ENCODE measurements around the gene TRPM8. TPM values are rescaled to one million over a fixed set of nuclear protein-coding genes. Genes with fewer than 3 reads are reported as not detected.

The TRPM8 gene
- total RNA-seq, 4 donors from 2014 or later, result 0.34 to 0.72 TPM; not detected in 2

DNA sequence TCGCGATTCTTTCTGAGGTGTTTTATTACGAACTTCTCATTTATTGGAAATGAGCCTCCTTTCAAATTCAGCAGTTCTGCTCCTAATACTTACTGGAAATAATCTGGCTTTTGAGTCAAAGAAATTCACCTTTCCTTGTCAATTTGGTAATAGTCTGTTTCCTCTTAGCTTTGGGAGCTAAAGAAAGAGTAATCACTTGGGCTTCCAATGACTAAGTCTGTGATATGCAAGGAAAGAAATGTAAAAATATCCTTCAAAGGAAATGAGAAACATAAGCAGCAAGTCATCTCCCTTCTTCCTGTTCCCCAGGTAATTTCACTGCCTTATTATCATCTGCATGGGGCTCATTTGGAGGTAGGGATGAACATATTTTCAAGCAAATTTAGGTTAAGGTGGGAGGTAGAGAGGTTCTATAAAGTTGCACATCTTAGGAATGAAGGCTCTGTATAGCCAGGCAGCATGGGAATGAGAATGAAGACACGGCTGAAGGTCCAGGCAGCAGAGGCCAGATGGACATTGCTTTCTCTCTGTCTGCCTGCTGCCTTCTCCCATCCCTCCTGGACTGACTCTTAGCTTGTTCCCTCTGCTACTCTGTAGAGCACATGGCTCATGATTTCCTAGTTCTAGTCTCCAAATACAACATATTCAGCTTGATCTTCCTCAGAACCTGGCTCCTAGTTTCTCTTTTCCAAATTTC lies 134.3 kb downstream of the TRPM8 start:
- 86% methylated on average over 4 of the region's 4 CpGs for WGBS
- no peak for TF ChIP-seq POLR2A (IDR thresholded peaks at IDR 0.05)
- TF ChIP-seq, protein P1, sequence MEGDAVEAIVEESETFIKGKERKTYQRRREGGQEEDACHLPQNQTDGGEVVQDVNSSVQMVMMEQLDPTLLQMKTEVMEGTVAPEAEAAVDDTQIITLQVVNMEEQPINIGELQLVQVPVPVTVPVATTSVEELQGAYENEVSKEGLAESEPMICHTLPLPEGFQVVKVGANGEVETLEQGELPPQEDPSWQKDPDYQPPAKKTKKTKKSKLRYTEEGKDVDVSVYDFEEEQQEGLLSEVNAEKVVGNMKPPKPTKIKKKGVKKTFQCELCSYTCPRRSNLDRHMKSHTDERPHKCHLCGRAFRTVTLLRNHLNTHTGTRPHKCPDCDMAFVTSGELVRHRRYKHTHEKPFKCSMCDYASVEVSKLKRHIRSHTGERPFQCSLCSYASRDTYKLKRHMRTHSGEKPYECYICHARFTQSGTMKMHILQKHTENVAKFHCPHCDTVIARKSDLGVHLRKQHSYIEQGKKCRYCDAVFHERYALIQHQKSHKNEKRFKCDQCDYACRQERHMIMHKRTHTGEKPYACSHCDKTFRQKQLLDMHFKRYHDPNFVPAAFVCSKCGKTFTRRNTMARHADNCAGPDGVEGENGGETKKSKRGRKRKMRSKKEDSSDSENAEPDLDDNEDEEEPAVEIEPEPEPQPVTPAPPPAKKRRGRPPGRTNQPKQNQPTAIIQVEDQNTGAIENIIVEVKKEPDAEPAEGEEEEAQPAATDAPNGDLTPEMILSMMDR (IDR thresholded peaks at IDR 0.05), result no peak
- TF ChIP-seq POLR2AphosphoS5 (IDR thresholded peaks at IDR 0.05), result no peak
- no peak for TF ChIP-seq EP300 (IDR thresholded peaks at IDR 0.05)
- DNase-seq (ENCODE audit: low spot score in 2 of 2), result no peak
- Histone ChIP-seq H3K4me3 (no peak overlapping the region), H3K4me1 (no peaks in the 10 kb centered on the region), H3K27me3 (no peaks in the 10 kb centered on the region), H3K27ac (no peak overlapping the region), H3K9me3 (no peaks in the 10 kb centered on the region), H3K36me3 (no peaks in the 10 kb centered on the region)

DNA sequence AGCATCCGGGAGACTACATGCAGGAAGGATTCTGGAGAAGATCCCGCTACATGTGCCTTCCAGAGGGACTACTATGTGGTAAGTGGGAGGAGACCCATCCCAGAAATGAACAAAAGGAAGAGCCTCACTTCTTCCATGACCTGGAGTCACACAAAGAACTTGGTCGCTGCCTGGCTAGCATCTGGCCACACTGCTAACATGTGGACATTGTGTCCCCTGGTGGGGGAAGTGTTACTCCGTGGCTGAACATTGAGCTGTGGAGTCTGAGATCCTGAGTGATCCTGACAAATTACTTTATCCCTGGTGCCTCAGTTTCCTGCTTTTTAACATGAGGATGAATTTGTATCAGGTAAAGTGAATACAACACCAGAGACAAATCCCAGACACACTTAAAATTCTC lies 141.7 kb downstream of the TRPM8 start:
- Histone ChIP-seq H3K4me3 (no peak overlapping the region), H3K9me3 (no peaks in the 10 kb centered on the region), H3K4me1 (no peaks in the 10 kb centered on the region), H3K36me3 (no peaks in the 10 kb centered on the region), H3K27me3 (peaks cover 3% of the 10 kb centered on the region), H3K27ac (no peak overlapping the region)
- DNase-seq (ENCODE audit: low spot score in 2 of 2), result no peak
- WGBS, result 68% methylated on average over 4 of the region's 4 CpGs
- TF ChIP-seq, protein P1 (IDR thresholded peaks at IDR 0.05), result no peak
- no peak for TF ChIP-seq EP300 (IDR thresholded peaks at IDR 0.05)
- TF ChIP-seq POLR2A (IDR thresholded peaks at IDR 0.05), result no peak
- TF ChIP-seq POLR2AphosphoS5 (IDR thresholded peaks at IDR 0.05), result no peak

DNA sequence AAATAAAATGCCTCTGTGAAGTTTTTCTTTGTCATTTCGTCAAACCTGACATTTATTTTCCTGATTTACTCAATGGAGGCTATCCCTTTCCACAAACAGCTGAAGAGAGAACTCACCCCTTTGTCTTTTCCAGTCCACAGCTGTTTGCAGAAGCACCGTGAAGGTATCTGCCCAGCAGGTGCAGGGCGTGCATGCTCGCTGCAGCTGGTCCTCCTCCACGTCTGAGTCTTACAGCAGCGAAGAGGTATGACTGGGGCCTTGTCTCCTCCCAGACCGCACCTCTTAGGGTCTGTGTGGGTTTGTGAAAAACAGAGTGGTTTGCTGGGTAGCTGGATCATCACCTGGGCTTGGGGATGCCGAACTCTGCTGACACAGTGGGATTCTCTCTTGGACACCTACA lies 143.1 kb downstream of the TRPM8 start:
- H3K27me3 ChIP-seq, result peaks cover 3% of the 10 kb centered on the region
- DNase-seq (ENCODE audit: low spot score in 2 of 2), result no peak
- H3K9me3 ChIP-seq, result no peaks in the 10 kb centered on the region
- no peak overlapping the region for H3K27ac ChIP-seq
- no peaks in the 10 kb centered on the region for H3K36me3 ChIP-seq
- 89% methylated on average over 8 of the region's 8 CpGs for WGBS
- no peak overlapping the region for H3K4me3 ChIP-seq
- TF ChIP-seq POLR2AphosphoS5 (IDR thresholded peaks at IDR 0.05), result no peak
- TF ChIP-seq EP300 (IDR thresholded peaks at IDR 0.05), result no peak
- TF ChIP-seq, protein P1 (IDR thresholded peaks at IDR 0.05), result no peak
- H3K4me1 ChIP-seq, result no peaks in the 10 kb centered on the region

DNA sequence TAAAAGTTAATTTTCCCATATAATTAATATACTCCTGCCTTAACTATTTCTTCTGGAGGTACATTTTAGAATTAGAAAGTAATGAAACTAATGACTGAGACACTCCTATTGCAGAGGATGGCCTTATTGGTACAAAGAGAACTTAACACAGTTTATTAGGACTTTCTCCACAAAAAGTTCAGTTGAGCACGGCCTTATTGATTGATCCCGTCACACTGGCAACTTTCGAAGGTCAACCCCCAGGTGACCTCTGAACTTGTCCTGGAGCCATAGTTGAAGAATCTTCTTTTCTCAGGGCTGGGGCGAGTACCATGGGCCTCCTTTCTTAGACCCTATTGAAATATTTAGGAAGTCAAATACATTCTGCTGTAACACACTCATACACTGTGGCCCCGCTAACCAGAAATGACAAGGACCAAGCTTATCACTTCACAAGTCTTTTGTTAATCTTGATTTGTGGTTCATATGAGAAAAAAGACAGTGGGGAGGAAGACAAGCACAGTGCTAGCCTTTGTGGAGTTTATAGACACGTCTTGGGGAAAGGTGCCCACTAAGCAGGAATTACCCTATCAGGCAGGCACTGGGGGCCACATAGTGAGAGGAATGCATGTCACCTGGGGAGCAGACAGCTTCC lies 144.6 kb downstream of the TRPM8 start:
- WGBS, result 84% methylated on average over 6 of the region's 6 CpGs
- no peak overlapping the region for H3K4me3 ChIP-seq
- H3K9me3 ChIP-seq, result no peaks in the 10 kb centered on the region
- H3K36me3 ChIP-seq, result no peaks in the 10 kb centered on the region
- DNase-seq (ENCODE audit: low spot score in 2 of 2), result no peak
- H3K4me1 ChIP-seq, result no peaks in the 10 kb centered on the region
- TF ChIP-seq POLR2AphosphoS5 (IDR thresholded peaks at IDR 0.05), result no peak
- no peak for TF ChIP-seq EP300 (IDR thresholded peaks at IDR 0.05)
- TF ChIP-seq POLR2A (IDR thresholded peaks at IDR 0.05), result no peak
- TF ChIP-seq, protein P1 (IDR thresholded peaks at IDR 0.05), result no peak
- H3K27ac ChIP-seq, result no peak overlapping the region
- H3K27me3 ChIP-seq, result peaks cover 3% of the 10 kb centered on the region

DNA sequence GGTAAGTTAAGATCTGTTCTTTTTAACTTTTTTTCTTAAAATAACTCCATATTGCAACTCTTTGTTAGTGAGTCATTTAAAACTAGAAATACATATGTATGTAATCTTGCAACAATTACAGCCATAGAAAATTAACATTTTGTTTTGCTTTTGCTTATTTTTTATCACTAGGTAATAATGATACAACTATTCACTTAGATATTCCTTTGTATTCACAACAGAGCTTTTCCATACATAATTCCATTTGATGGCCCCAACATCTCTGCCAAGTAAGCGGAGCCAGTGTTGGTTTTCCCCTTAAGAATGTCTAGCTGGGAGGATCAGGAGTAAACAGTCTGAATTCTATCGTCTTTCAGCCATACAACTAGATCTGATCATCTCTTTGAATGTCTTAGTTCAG lies 149.4 kb downstream of the TRPM8 start:
- no peaks in the 10 kb centered on the region for H3K27me3 ChIP-seq
- H3K9me3 ChIP-seq, result no peaks in the 10 kb centered on the region
- no peak for TF ChIP-seq POLR2A (IDR thresholded peaks at IDR 0.05)
- no peak for TF ChIP-seq POLR2AphosphoS5 (IDR thresholded peaks at IDR 0.05)
- TF ChIP-seq, protein P1 (IDR thresholded peaks at IDR 0.05), result no peak
- TF ChIP-seq EP300 (IDR thresholded peaks at IDR 0.05), result no peak
- H3K4me3 ChIP-seq, result no peak overlapping the region
- H3K27ac ChIP-seq, result no peak overlapping the region
- no peak for DNase-seq (ENCODE audit: low spot score in 2 of 2)
- no peaks in the 10 kb centered on the region for H3K4me1 ChIP-seq
- H3K36me3 ChIP-seq, result no peaks in the 10 kb centered on the region
- 64% methylated on average over 2 of the region's 2 CpGs for WGBS

Data from suprapubic skin (tissue), 4 donors.